Measurements from ENCODE around the gene SORCS2.

The SORCS2 gene

DNA sequence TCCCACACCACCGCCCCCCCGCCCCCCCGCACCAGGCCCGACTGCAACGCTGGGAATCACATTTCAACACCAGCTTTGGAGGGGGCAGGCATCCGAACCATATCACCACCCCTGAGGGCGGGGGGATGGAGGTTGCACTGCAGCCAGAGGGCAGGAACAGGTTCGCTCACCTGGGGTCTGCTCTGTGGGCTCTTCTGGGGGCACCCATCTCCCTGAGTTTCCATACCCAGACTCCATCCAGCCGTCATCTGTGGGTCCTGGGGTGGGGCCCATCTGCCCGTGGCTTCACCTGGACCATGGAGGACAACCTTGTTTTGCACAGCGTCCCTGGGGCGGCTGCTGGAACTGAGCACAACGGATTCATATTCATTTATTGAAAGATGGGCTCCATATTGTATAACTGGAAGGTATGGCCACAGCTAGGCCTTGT is 235.5 kb downstream of the SORCS2 start:
- TF ChIP-seq, protein P1, sequence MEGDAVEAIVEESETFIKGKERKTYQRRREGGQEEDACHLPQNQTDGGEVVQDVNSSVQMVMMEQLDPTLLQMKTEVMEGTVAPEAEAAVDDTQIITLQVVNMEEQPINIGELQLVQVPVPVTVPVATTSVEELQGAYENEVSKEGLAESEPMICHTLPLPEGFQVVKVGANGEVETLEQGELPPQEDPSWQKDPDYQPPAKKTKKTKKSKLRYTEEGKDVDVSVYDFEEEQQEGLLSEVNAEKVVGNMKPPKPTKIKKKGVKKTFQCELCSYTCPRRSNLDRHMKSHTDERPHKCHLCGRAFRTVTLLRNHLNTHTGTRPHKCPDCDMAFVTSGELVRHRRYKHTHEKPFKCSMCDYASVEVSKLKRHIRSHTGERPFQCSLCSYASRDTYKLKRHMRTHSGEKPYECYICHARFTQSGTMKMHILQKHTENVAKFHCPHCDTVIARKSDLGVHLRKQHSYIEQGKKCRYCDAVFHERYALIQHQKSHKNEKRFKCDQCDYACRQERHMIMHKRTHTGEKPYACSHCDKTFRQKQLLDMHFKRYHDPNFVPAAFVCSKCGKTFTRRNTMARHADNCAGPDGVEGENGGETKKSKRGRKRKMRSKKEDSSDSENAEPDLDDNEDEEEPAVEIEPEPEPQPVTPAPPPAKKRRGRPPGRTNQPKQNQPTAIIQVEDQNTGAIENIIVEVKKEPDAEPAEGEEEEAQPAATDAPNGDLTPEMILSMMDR (IDR thresholded peaks at IDR 0.05; ENCODE audit: low read depth, low read length): no peak
- no peak for DNase-seq (ENCODE audit: extremely low read depth, low read depth)

DNA sequence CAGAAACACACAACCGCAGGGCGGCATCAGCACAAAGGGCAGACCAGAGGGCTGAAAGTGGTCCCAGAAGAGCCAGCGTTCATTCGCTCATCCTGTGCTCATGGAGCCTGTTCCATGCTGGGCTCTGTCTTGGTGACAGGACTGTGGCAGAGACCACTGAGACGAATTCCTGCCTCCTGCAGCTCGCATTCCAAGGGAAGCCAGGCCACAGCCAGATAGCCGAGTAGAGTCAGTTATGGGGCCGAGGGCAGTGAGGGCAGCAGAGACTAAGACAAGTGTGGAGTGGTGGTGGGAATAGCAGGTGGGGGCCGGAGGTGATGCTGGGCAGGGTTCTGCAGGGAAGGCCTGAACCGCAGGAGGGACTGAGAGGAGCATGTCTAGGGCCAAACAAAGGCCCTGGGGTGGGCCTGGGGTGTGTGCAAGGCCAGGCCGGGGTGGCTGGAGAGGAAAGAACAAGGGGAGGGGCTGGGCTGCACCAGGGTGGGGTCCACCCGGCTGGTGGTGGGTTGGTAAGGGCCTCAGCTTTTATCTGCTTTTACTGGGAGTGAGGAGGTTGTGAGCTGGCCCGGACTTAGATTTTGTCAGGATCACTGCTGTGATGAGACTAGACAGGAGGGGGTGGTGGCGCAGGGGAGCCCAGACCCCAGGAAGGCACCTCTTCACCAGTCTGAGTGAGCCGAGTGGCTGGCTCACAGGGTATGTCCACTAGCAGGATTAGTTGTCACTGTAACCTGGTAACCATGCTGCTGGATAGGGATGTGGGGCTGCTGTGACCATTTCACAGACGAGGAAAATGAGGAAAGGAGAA is 236.1 kb downstream of the SORCS2 start:
- DNase-seq (ENCODE audit: extremely low read depth, low read depth): no peak
- TF ChIP-seq, protein P1 (IDR thresholded peaks at IDR 0.05; ENCODE audit: low read depth, low read length): no peak

DNA sequence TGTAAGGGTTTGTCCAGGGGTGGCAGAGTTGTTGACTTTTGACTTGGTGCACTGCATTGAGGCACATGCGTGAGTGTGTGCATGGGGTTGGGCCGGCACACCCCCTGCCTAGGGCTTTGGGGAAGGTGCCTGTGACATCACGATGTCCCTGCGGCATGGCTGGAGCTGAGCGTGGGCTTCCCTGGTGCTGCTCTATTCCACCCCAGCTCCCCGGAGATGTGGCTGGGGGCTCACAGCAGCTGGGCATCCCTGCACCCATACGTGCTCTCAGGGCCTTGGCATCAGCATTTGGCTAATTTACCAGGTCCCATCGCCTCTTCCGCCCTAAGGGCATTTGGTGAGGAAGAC is 236.7 kb downstream of the SORCS2 start:
- DNase-seq (ENCODE audit: extremely low read depth, low read depth): no peak
- TF ChIP-seq, protein P1 (IDR thresholded peaks at IDR 0.05; ENCODE audit: low read depth, low read length): no peak

DNA sequence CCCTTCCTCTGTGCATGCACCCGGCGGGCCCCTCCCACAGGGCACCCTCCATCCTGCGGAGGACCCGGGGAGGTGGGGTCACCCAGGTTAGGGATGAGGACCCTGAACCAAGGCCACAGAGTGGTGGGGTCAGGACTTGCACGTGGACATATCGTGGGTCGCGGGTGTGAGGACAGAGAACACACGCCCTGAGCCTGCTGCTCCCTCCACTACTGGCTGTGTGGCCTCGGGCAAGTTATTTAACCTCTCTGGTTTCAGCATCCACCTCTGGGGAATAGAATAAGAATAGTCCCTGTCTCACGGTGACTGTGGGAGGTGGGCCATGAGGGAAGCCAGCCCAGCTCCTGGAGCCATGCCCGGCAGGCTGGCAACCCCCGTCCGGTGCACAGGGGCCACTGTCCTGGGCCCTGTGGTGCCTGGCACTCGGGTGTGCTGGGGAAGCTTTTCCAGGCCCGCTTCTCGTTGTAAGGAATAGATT is 237.3 kb downstream of the SORCS2 start:
- no peak for DNase-seq (ENCODE audit: extremely low read depth, low read depth)
- TF ChIP-seq, protein P1 (IDR thresholded peaks at IDR 0.05; ENCODE audit: low read depth, low read length): no peak

DNA sequence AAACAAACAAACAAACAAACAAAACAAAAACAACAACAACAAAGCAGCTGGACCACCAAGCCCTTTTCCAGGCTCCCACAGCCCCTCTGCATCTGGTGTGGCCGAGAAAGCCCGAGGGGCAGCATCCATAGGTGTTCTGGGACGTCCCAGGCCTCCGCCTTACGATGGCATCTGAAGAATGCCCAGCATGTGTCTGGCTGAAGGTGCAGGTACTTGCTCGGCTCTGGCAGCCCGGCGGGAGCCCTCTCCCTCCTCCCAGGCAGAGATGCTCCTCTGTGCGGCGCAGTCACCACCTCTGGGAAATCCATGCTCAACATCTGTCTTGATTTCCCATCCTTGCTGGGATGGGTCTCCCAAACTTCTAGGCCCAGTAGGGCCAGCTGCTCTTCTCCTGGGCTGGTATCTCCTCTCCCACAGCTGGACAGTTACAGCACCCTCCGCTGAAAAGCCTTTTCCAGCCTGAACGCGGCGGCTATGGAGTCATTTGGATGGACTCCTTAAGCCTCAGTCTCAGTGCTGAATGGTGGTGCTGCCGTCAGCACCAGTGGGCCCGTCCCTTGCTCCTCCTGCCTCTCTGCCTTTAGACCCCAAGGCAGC is 238.1 kb downstream of the SORCS2 start:
- TF ChIP-seq, protein P1 (IDR thresholded peaks at IDR 0.05; ENCODE audit: low read depth, low read length): no peak
- DNase-seq (ENCODE audit: extremely low read depth, low read depth): no peak

DNA sequence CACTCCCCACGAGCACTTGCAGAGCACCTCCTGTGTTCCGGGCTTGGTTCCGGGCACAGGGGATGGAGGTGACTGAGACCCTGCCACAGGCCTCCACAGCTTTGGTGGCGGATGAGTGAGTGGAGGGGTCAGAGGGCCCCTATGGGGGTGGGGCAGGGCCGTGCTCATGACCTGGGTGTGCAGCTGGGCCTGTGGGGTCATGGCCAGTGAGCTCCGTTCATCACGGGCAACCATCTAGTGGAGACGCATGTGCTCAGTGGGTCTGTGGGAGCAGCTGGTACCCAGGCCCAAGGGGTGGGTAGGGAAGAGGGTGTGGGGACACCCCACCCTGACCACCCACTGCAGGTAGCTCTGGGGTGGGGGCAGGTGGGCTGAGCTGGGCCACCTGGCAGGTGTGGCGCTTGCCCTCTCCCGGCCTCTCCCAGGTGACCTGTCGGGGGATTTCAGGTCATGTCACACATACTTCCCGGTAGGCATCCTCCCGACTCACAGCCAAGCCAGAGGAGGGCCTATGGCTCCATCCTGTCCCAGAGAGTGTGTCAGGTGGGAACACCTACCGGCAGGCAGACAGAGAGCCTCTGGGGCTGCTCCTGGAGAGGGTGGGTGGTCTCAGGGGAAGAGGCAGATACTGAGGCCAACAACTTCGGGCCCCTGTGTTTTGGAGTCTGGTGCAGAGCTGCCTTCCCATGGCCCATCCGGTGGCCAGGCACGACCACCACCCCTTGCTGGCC is 238.8 kb downstream of the SORCS2 start:
- no peak for DNase-seq (ENCODE audit: extremely low read depth, low read depth)
- TF ChIP-seq, protein P1 (IDR thresholded peaks at IDR 0.05; ENCODE audit: low read depth, low read length): no peak

All from AG09319 (cell line).